ENCODE measurements around the gene ALDH16A1. TPM values are rescaled to one million over a fixed set of nuclear protein-coding genes. Genes with fewer than 3 reads are reported as not detected.

Gene ALDH16A1
- total and polyA plus RNA-seq, 10 of the 15 experiments (the other 5 are each of a cell fraction or from before 2014, with no cell fraction given) = 1.7 to 49.3 (median 18.1) TPM

- TF ChIP-seq BHLHE40 (IDR thresholded peaks at IDR 0.05; ENCODE audit: borderline replicate concordance in 1 of 2, low read depth in 2 of 2, low read length in 1 of 2) (peak; percentile 50 to 82; a peak in 2 of 4 replicates), ESRRA (IDR thresholded peaks at IDR 0.05; ENCODE audit: low read length) (0 out of 2 replicates have a peak, but pooled peaks have one; percentile 23), BMI1 (IDR thresholded peaks at IDR 0.05; ENCODE audit: borderline replicate concordance) (no peak), ZNF217 (IDR thresholded peaks at IDR 0.05) (no peak), BRCA1 (IDR thresholded peaks at IDR 0.05; ENCODE audit: low read depth, low read length) (no peak), JUND (IDR thresholded peaks at IDR 0.05; ENCODE audit: low read depth, low read length) (no peak), STAT1 (conservative IDR thresholded peaks at IDR 0.05) (no peak), CHD2 (IDR thresholded peaks at IDR 0.05; ENCODE audit: borderline replicate concordance, low read depth, low read length) (peak; percentile 92; the same call in 1 of the 2 replicates), IKZF1 (conservative IDR thresholded peaks at IDR 0.05) (peak; percentile 92), IRF4 (IDR thresholded peaks at IDR 0.05; ENCODE audit: low read depth, low read length) (no peak), EGR1 (IDR thresholded peaks at IDR 0.05; ENCODE audit: borderline replicate concordance in 1 of 2, low read depth in 2 of 2, low read length in 2 of 2) (peak; percentile 20 to 72), KLF5 (IDR thresholded peaks at IDR 0.05; ENCODE audit: partially characterized antibody) (peak; percentile 88), SRF (IDR thresholded peaks at IDR 0.05; ENCODE audit: low read depth in 2 of 2, low read length in 2 of 2) (no peak), ZNF687 (IDR thresholded peaks at IDR 0.05) (peak; percentile 78), HDAC2 (IDR thresholded peaks at IDR 0.05) (no peak), PBX3 (IDR thresholded peaks at IDR 0.05; ENCODE audit: insufficient replicate concordance, low read depth, low read length) (peak; percentile 19), ATF2 (IDR thresholded peaks at IDR 0.05; ENCODE audit: low read length) (no peak; the same call in 1 of the 2 replicates), ZNF24 (IDR thresholded peaks at IDR 0.05) (no peak), CEBPB (IDR thresholded peaks at IDR 0.05; ENCODE audit: borderline replicate concordance in 1 of 2, low read depth in 2 of 2, low read length in 2 of 2) (peak in 1 of 2 experiments; percentile 76; a peak in 1 of 4 replicates), SREBF1 (IDR thresholded peaks at IDR 0.05; ENCODE audit: low read length) (no peak), ASH2L (IDR thresholded peaks at IDR 0.05; ENCODE audit: borderline replicate concordance, low read depth) (no peak), SP1 (IDR thresholded peaks at IDR 0.05; ENCODE audit: low read depth, low read length) (peak; percentile 92), SUZ12 (IDR thresholded peaks at IDR 0.05; ENCODE audit: unreplicated experiment) (no peak), CREB1 (IDR thresholded peaks at IDR 0.05; ENCODE audit: low read depth) (peak; percentile 98)
Measured at GRCh38 chr19:49487277-49488045, 34.4 kb downstream of the ALDH16A1 start, which contains the start of gene RPL13A (continued).

Data from GM12878 (cell line).